Measurements from ENCODE around the gene RNF26. TPM values are rescaled to one million over a fixed set of nuclear protein-coding genes. Genes with fewer than 3 reads are reported as not detected.

The RNF26 gene
- total RNA-seq (21.0 TPM), polyA plus RNA-seq (10 to 100 TPM; 27.5 to 38.3 (median 37.4) TPM)

- peak; percentile 92 to 98 (median 95) for DNase-seq
- H3K4me3 Mint-ChIP-seq, result peak within 1 kb of the TSS; percentile 94 to 98 (median 97)
- H3K27ac ChIP-seq (ENCODE audit: insufficient read depth, low read length, poor library complexity, severe bottlenecking), result peak within 1 kb of the TSS; percentile 81
- H3K27me3 Mint-ChIP-seq, result peaks cover 42% of the 10 kb centered on the region
- peaks cover 24% of the 10 kb centered on the region for H3K4me1 ChIP-seq (ENCODE audit: control insufficient read depth, insufficient read depth, low read length, poor library complexity, severe bottlenecking)
- H3K4me3 ChIP-seq (ENCODE audit: low read depth, low read length), result peak within 1 kb of the TSS; percentile 84
- peaks cover 11% of the 10 kb centered on the region for H3K36me3 Mint-ChIP-seq
- peaks cover 3% of the 10 kb centered on the region for H3K27me3 ChIP-seq (ENCODE audit: control insufficient read depth, insufficient read depth, low read length)
- H3K27ac Mint-ChIP-seq, result peak within 1 kb of the TSS; percentile 87 to 99 (median 97)
- H3K9me3 Mint-ChIP-seq, result peaks cover 0 to 4% (median 0%) of the 10 kb centered on the region in 7 donors
- peak; percentile 96 to 97 for ATAC-seq (ENCODE audit: low read depth in 2 of 2)
- no peaks in the 10 kb centered on the region for H3K36me3 ChIP-seq (ENCODE audit: control insufficient read depth, insufficient read depth, low read length)
- H3K9me3 ChIP-seq (ENCODE audit: control insufficient read depth in 2 of 2, low read length in 2 of 2), result no peaks in the 10 kb centered on the region
- H3K4me1 Mint-ChIP-seq, result peaks cover 12 to 57% (median 27%) of the 10 kb centered on the region in 4 donors
These were observed at the start of gene RNF26 for GRCh38 chr11:119334174-119334930. Gene RNF26, plus strand, starts transcription at chr11:119334527. Its CDS starts 596 bp downstream, at chr11:119335123.

GRCh38 chr11:119285431-119285830 is 48.9 kb upstream of the RNF26 start:
- H3K27me3 Mint-ChIP-seq, result no peaks in the 10 kb centered on the region
- H3K9me3 Mint-ChIP-seq, result no peaks in the 10 kb centered on the region
- H3K4me1 ChIP-seq (ENCODE audit: control insufficient read depth, insufficient read depth, low read length, poor library complexity, severe bottlenecking), result peaks cover 8% of the 10 kb centered on the region
- H3K27ac ChIP-seq (ENCODE audit: insufficient read depth, low read length, poor library complexity, severe bottlenecking), result no peak overlapping the region
- H3K4me3 ChIP-seq (ENCODE audit: low read depth, low read length), result no peak overlapping the region
- peaks cover 46% of the 10 kb centered on the region for H3K36me3 ChIP-seq (ENCODE audit: control insufficient read depth, insufficient read depth, low read length)
- H3K27ac Mint-ChIP-seq, result peak overlapping the region in 1 of 3 donors; percentile 69
- ATAC-seq (ENCODE audit: low read depth in 2 of 2) (no peak), DNase-seq (no peak)
- H3K4me3 Mint-ChIP-seq, result no peak overlapping the region
- no peaks in the 10 kb centered on the region for H3K9me3 ChIP-seq (ENCODE audit: control insufficient read depth in 2 of 2, low read length in 2 of 2)
- no peaks in the 10 kb centered on the region for H3K27me3 ChIP-seq (ENCODE audit: control insufficient read depth, insufficient read depth, low read length)
- H3K4me1 Mint-ChIP-seq, result peaks cover 13 to 29% (median 20%) of the 10 kb centered on the region in 4 donors
- H3K36me3 Mint-ChIP-seq, result peaks cover 44% of the 10 kb centered on the region

- Mint-ChIP-seq H3K4me1 (peaks cover 11 to 16% (median 14%) of the 10 kb centered on the region in 4 donors), H3K27ac (peak overlapping the region in 1 of 3 donors; percentile 32), H3K36me3 (peaks cover 36% of the 10 kb centered on the region), H3K9me3 (peaks cover 0 to 1% (median 0%) of the 10 kb centered on the region in 7 donors), H3K4me3 (no peak overlapping the region), H3K27me3 (no peaks in the 10 kb centered on the region)
- Histone ChIP-seq H3K36me3 (ENCODE audit: control insufficient read depth, insufficient read depth, low read length) (peaks cover 50% of the 10 kb centered on the region), H3K4me1 (ENCODE audit: control insufficient read depth, insufficient read depth, low read length, poor library complexity, severe bottlenecking) (peaks cover 8% of the 10 kb centered on the region), H3K27me3 (ENCODE audit: control insufficient read depth, insufficient read depth, low read length) (no peaks in the 10 kb centered on the region), H3K9me3 (ENCODE audit: control insufficient read depth in 2 of 2, low read length in 2 of 2) (peaks cover 3 to 5% of the 10 kb centered on the region in 2 experiments), H3K27ac (ENCODE audit: insufficient read depth, low read length, poor library complexity, severe bottlenecking) (no peak overlapping the region), H3K4me3 (ENCODE audit: low read depth, low read length) (no peak overlapping the region)
- DNase-seq, result no peak
- ATAC-seq (ENCODE audit: low read depth in 2 of 2), result no peak
These were observed 46.1 kb upstream of the RNF26 start for GRCh38 chr11:119288219-119288618.

GRCh38 chr11:119290894-119291497 is 43.3 kb upstream of the RNF26 start:
- DNase-seq, result no peak
- Histone ChIP-seq H3K9me3 (ENCODE audit: control insufficient read depth in 2 of 2, low read length in 2 of 2) (peaks cover 3 to 5% of the 10 kb centered on the region in 2 experiments), H3K4me1 (ENCODE audit: control insufficient read depth, insufficient read depth, low read length, poor library complexity, severe bottlenecking) (no peaks in the 10 kb centered on the region), H3K36me3 (ENCODE audit: control insufficient read depth, insufficient read depth, low read length) (peaks cover 48% of the 10 kb centered on the region), H3K4me3 (ENCODE audit: low read depth, low read length) (no peak overlapping the region), H3K27me3 (ENCODE audit: control insufficient read depth, insufficient read depth, low read length) (no peaks in the 10 kb centered on the region), H3K27ac (ENCODE audit: insufficient read depth, low read length, poor library complexity, severe bottlenecking) (no peak overlapping the region)
- no peak overlapping the region for H3K4me3 Mint-ChIP-seq
- peaks cover 25% of the 10 kb centered on the region for H3K36me3 Mint-ChIP-seq
- H3K4me1 Mint-ChIP-seq, result peaks cover 0 to 7% (median under 1%) of the 10 kb centered on the region in 4 donors
- ATAC-seq (ENCODE audit: low read depth in 2 of 2), result no peak
- no peak overlapping the region for H3K27ac Mint-ChIP-seq
- peaks cover 0 to 1% (median 0%) of the 10 kb centered on the region in 7 donors for H3K9me3 Mint-ChIP-seq
- H3K27me3 Mint-ChIP-seq, result no peaks in the 10 kb centered on the region

- no peak for ATAC-seq (ENCODE audit: low read depth in 2 of 2)
- H3K4me1 Mint-ChIP-seq, result peaks cover 0 to 2% (median 0%) of the 10 kb centered on the region in 4 donors
- H3K27ac Mint-ChIP-seq, result no peak overlapping the region
- Histone ChIP-seq H3K27ac (ENCODE audit: insufficient read depth, low read length, poor library complexity, severe bottlenecking) (no peak overlapping the region), H3K36me3 (ENCODE audit: control insufficient read depth, insufficient read depth, low read length) (peaks cover 53% of the 10 kb centered on the region), H3K9me3 (ENCODE audit: control insufficient read depth in 2 of 2, low read length in 2 of 2) (peaks cover 3 to 5% of the 10 kb centered on the region in 2 experiments), H3K27me3 (ENCODE audit: control insufficient read depth, insufficient read depth, low read length) (no peaks in the 10 kb centered on the region), H3K4me3 (ENCODE audit: low read depth, low read length) (no peak overlapping the region), H3K4me1 (ENCODE audit: control insufficient read depth, insufficient read depth, low read length, poor library complexity, severe bottlenecking) (no peaks in the 10 kb centered on the region)
- no peak for DNase-seq
- H3K36me3 Mint-ChIP-seq, result peaks cover 21% of the 10 kb centered on the region
- no peak overlapping the region for H3K4me3 Mint-ChIP-seq
- H3K9me3 Mint-ChIP-seq, result peaks cover 0 to 1% (median 0%) of the 10 kb centered on the region in 7 donors
- no peaks in the 10 kb centered on the region for H3K27me3 Mint-ChIP-seq
These were observed 40.9 kb upstream of the RNF26 start for GRCh38 chr11:119293461-119293860.

DNA sequence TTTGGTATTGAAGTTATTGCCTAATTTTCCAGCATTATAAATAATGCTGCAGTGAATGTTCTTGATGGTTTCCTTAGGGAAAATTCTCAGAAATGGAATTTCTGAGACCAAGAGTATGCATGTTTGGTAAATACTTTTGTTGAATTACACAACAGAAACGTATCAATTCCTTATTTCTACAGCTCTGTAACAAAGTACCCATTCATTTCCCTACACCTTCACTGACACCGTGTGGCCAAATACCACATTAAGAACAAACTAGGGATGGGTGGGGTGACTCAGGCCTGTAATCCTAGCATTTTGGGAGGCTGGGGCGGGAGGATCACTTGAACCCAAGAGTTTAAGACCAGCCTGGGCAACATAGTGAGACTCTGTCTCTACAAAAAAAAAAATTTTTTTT is 39.1 kb upstream of the RNF26 start:
- no peaks in the 10 kb centered on the region for H3K27me3 Mint-ChIP-seq
- Histone ChIP-seq H3K9me3 (ENCODE audit: control insufficient read depth in 2 of 2, low read length in 2 of 2) (peaks cover 3 to 5% of the 10 kb centered on the region in 2 experiments), H3K27ac (ENCODE audit: insufficient read depth, low read length, poor library complexity, severe bottlenecking) (no peak overlapping the region), H3K36me3 (ENCODE audit: control insufficient read depth, insufficient read depth, low read length) (peaks cover 63% of the 10 kb centered on the region), H3K4me3 (ENCODE audit: low read depth, low read length) (no peak overlapping the region), H3K27me3 (ENCODE audit: control insufficient read depth, insufficient read depth, low read length) (no peaks in the 10 kb centered on the region), H3K4me1 (ENCODE audit: control insufficient read depth, insufficient read depth, low read length, poor library complexity, severe bottlenecking) (no peaks in the 10 kb centered on the region)
- H3K9me3 Mint-ChIP-seq, result peaks cover 0 to 1% (median 0%) of the 10 kb centered on the region in 7 donors
- DNase-seq (no peak), ATAC-seq (ENCODE audit: low read depth in 2 of 2) (no peak)
- no peak overlapping the region for H3K4me3 Mint-ChIP-seq
- H3K27ac Mint-ChIP-seq, result peak overlapping the region in 1 of 3 donors; percentile 26
- H3K4me1 Mint-ChIP-seq, result peaks cover 0 to 4% (median 0%) of the 10 kb centered on the region in 4 donors
- peaks cover 30% of the 10 kb centered on the region for H3K36me3 Mint-ChIP-seq

- DNase-seq, result no peak
- no peak overlapping the region for H3K4me3 ChIP-seq (ENCODE audit: low read depth, low read length)
- Mint-ChIP-seq H3K9me3 (no peaks in the 10 kb centered on the region), H3K4me1 (peaks cover 0 to 7% (median 0%) of the 10 kb centered on the region in 4 donors), H3K27ac (no peak overlapping the region), H3K4me3 (no peak overlapping the region), H3K27me3 (no peaks in the 10 kb centered on the region), H3K36me3 (peaks cover 50% of the 10 kb centered on the region)
- H3K9me3 ChIP-seq (ENCODE audit: control insufficient read depth in 2 of 2, low read length in 2 of 2), result no peaks in the 10 kb centered on the region
- H3K27ac ChIP-seq (ENCODE audit: insufficient read depth, low read length, poor library complexity, severe bottlenecking), result no peak overlapping the region
- H3K36me3 ChIP-seq (ENCODE audit: control insufficient read depth, insufficient read depth, low read length), result peaks cover 76% of the 10 kb centered on the region
- ATAC-seq (ENCODE audit: low read depth in 2 of 2), result no peak
- no peaks in the 10 kb centered on the region for H3K4me1 ChIP-seq (ENCODE audit: control insufficient read depth, insufficient read depth, low read length, poor library complexity, severe bottlenecking)
- no peaks in the 10 kb centered on the region for H3K27me3 ChIP-seq (ENCODE audit: control insufficient read depth, insufficient read depth, low read length)
These were observed 36.4 kb upstream of the RNF26 start for GRCh38 chr11:119297938-119298337.

Measured in CD4-positive, CD25-positive, alpha-beta regulatory T cell (primary cell).